GM18507 (cell line): Measurements from ENCODE around the gene C1QTNF4.

ENCODE experiments used
- DNase-seq: peaks from one replicate; pipeline ENCODE4 v3.0.0; 2011; ENCODE audit warnings: low read depth; ENCODE audit not compliant: insufficient read length; ENCODE audit errors: extremely low spot score
- FAIRE-seq: peaks from 2 replicates; lab custom pipeline; 2011; peaks lifted over from hg19 to GRCh38; lab: Jason Lieb, UNC

Gene C1QTNF4

GRCh38 chr11:47539681-47540039, 54.6 kb downstream of the C1QTNF4 start:
- no peak for FAIRE-seq

More at GRCh38 chr11:47539681-47540039, 54.6 kb downstream of the C1QTNF4 start:
- DNase-seq: no peak
